Head of caudate nucleus (tissue), 42 donors: ENCODE measurements around the gene MAN2A2.

Source experiments
- DNase-seq, 42 donors: peaks; one replicate each; pipeline versions ENCODE4 v3.0.0 to v3.0.0-alpha.2; 2020 to 2021; ENCODE audit warnings: mixed read lengths in 7 of 42
- intact Hi-C: fragments of 100-400 bp; cut with DNase I; formaldehyde crosslinking; loops from one replicate; pipeline ENCODE4 v1.15.0; 2022

Gene MAN2A2

DNA sequence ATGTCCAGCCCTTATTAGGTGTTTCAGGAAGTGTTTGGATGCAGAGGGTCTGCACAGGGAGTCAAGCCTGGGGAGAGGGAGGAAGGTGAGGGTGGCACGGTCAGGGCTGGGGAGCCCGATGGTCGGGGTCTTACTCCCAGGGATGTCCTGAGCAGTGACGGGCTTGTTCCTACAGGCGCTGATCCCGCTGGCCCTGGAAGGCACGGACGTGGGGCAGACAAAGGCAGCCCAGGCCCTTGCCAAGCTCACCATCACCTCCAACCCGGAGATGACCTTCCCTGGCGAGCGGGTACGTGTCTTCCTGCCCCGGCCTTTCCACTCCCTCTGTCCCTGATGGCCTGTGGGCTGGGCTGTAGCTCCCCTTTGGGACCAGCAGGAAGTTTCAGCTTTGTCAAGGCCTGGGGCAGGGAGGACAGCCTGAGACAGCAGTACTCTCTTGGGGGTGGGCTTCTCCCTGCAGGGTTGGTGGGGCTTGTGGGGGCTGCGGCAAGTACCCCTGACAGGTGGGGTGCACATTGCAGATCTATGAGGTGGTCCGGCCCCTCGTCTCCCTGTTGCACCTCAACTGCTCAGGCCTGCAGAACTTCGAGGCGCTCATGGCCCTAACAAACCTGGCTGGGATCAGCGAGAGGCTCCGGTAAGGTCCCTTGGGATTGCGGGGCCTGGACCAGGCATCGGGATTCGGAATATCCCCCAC, 47.0 kb downstream of the MAN2A2 start:
- intact Hi-C loops, result loop anchor here (10.0 kb wide), 1 partner anchor 75 kb away; the partner anchor contains the start of gene VPS33B
- DNase-seq, result no peak

- DNase-seq, result no peak
- intact Hi-C loops, result loop anchor here (10.0 kb wide), 1 partner anchor 74 kb away; the partner anchor contains the start of gene VPS33B
Measured at GRCh38 chr15:90950676-90951075, 47.6 kb downstream of the MAN2A2 start.

DNA sequence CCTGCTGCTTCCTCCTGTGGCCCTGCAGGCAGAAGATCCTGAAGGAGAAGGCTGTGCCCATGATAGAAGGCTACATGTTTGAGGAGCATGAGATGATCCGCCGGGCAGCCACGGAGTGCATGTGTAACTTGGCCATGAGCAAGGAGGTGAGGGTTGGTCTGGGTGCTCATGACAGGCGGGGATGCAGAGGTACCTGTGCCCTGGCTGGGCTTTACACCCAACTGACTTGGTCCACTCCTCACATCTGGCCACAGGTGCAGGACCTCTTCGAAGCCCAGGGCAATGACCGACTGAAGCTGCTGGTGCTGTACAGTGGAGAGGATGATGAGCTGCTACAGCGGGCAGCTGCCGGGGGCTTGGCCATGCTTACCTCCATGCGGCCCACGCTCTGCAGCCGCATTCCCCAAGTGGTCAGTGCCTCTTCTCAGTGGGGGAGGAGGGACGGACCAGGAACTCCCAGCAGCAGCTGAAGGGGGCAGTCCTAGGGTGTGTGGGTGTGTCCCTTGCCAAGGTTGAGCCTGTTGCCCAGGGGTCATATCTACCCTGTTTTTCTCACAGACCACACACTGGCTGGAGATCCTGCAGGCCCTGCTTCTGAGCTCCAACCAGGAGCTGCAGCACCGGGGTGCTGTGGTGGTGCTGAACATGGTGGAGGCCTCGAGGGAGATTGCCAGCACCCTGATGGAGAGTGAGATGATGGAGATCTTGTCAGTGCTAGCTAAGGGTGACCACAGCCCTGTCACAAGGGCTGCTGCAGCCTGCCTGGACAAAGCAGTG, 50.0 kb downstream of the MAN2A2 start:
- DNase-seq, result no peak
- intact Hi-C loops, result loop anchor here (10.0 kb wide), 1 partner anchor 72 kb away; the partner anchor contains the start of gene VPS33B

- intact Hi-C loops, result loop anchor here (10.0 kb wide), 1 partner anchor 71 kb away; the partner anchor contains the start of gene VPS33B
- DNase-seq, result no peak
Measured at GRCh38 chr15:90953947-90954711, 51.0 kb downstream of the MAN2A2 start.

GRCh38 chr15:90954712-90955623, 51.9 kb downstream of the MAN2A2 start, which contains the start of gene RCCD1:
RCCD1 (plus strand) TSS chr15:90954884; CDS start chr15:90956735, 1,851 bp downstream.
- intact Hi-C loops, result loop anchor here (5.0 to 10.0 kb wide), 3 partner anchors 70 to 317 kb away; partner anchors contain the start of gene VPS33B
- DNase-seq, result peak; percentile 94 to 99 (median 97)

- intact Hi-C loops, result loop anchor here (5.0 to 10.0 kb wide), 3 partner anchors 69 to 317 kb away; partner anchors contain the start of gene VPS33B
- DNase-seq, result no peak
Measured at GRCh38 chr15:90955624-90956273, 52.6 kb downstream of the MAN2A2 start.

GRCh38 chr15:90956274-90957030, 53.4 kb downstream of the MAN2A2 start:
- intact Hi-C loops, result loop anchor here (5.0 to 10.0 kb wide), 3 partner anchors 68 to 316 kb away; partner anchors contain the start of gene VPS33B
- DNase-seq, result peak in 41 of 42 donors; percentile 49 to 90 (median 80)

- intact Hi-C loops, result loop anchor here (5.0 to 10.0 kb wide), 3 partner anchors 68 to 315 kb away; partner anchors contain the start of gene VPS33B
- DNase-seq, result peak in 22 of 42 donors; percentile 16 to 61 (median 32)
Measured at GRCh38 chr15:90957031-90957790, 54.1 kb downstream of the MAN2A2 start.

- DNase-seq, result peak in 3 of 42 donors; percentile 9 to 27 (median 18)
- intact Hi-C loops, result loop anchor here (5.0 to 10.0 kb wide), 3 partner anchors 67 to 315 kb away; partner anchors contain the start of gene VPS33B
Measured at GRCh38 chr15:90957791-90958190, 54.7 kb downstream of the MAN2A2 start.

- intact Hi-C loops, result loop anchor here (5.0 to 10.0 kb wide), 3 partner anchors 66 to 313 kb away; partner anchors contain the start of gene VPS33B
Measured at GRCh38 chr15:90959028-90959595, 56.0 kb downstream of the MAN2A2 start.

DNA sequence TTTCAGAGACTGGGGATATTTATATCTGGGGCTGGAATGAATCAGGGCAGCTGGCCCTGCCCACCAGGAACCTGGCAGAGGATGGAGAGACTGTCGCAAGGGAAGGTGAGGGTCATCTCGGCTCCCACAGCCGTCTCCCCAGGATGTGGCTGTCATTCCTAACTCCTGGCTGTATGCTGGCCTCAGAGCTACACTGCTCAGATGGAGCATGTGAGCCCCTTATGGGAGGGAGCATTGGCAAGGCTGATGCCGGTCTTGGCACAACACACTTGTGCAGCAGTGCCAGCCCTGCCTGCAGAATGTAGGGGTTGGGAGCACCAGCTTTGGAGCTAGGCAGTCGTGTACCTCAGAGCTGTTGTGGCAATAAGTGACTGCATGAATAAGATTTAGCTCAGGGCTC, 56.8 kb downstream of the MAN2A2 start:
- intact Hi-C loops, result loop anchor here (5.0 to 10.0 kb wide), 3 partner anchors 65 to 312 kb away; partner anchors contain the start of gene VPS33B
- peak in 41 of 42 donors; percentile 24 to 82 (median 60) for DNase-seq

More at GRCh38 chr15:90959028-90959595, 56.0 kb downstream of the MAN2A2 start:
- DNase-seq, result no peak

DNA sequence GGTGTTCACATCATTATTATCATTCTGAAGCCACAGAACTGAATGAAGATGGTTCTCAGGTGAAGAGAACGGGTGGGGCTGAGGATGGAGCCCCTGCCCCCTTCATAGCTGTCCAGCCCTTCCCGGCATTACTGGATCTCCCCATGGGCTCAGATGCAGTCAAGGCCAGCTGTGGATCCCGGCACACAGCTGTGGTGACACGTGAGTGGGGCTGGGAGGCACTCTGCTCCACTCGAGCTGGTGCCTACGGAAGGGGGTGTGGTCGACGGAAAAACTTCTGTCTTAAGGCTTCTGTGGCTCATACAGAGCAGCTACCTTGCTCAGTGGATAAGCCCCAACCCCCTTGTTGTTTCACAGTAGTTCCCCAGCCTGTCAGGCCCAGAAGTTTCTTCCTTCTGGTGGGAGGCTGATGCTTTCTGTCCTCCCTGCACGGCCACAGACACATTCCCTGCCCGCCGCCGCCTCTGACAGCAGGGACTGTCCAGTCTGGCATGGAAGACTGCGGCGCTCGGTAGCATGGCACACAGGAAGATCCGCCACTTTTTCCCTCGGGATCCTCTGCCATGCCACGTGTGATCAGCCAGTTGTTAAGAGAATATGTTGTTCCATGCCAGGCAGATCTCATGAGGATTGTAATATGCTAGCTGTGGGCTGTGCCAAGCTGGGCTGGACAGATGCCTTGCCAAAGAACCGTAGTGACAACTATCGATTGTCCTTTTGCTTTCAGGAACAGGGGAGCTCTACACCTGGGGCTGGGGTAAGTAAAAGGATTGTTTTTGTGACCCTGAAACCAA, 57.4 kb downstream of the MAN2A2 start:
- intact Hi-C loops, result no loop called here
- peak in 15 of 42 donors; percentile 21 to 62 (median 41) for DNase-seq

- intact Hi-C loops, result no loop called here
- no peak for DNase-seq
Measured at GRCh38 chr15:90962021-90962420, 58.9 kb downstream of the MAN2A2 start.

- DNase-seq, result no peak
- intact Hi-C loops, result no loop called here
Measured at GRCh38 chr15:90966262-90966661, 63.2 kb downstream of the MAN2A2 start.
